GM12801 (cell line): ENCODE results near the gene CYP26B1.

Experiments
- CTCF ChIP-seq: IDR thresholded peaks from one replicate; pipeline ENCODE4 v1.5.1; 2011; ENCODE audit warnings: control low read depth; ENCODE audit not compliant: insufficient read length; ENCODE audit errors: extremely low read depth

CYP26B1 gene

GRCh38 chr2:72154386-72154975, 6.8 kb upstream of the CYP26B1 start:
- TF ChIP-seq CTCF: no peak

GRCh38 chr2:72153924-72154323, 6.3 kb upstream of the CYP26B1 start:
- TF ChIP-seq CTCF: no peak

GRCh38 chr2:72153026-72153791, 5.5 kb upstream of the CYP26B1 start:
- no peak for TF ChIP-seq CTCF

GRCh38 chr2:72150861-72151356, 3.2 kb upstream of the CYP26B1 start:
- TF ChIP-seq CTCF: no peak

- TF ChIP-seq CTCF: no peak
Observed at GRCh38 chr2:72150157-72150860, 2.6 kb upstream of the CYP26B1 start.

- no peak for TF ChIP-seq CTCF
Observed at GRCh38 chr2:72149556-72150156, 2.0 kb upstream of the CYP26B1 start.

GRCh38 chr2:72148837-72149555, 1.3 kb upstream of the CYP26B1 start:
- no peak for TF ChIP-seq CTCF
